Retinal pigment epithelial cell (primary cell): ENCODE measurements around the gene DYNLL2.

Source experiments
- DNase-seq: peaks from one replicate; pipeline ENCODE4 v3.0.0-alpha.2; 2010; ENCODE audit warnings: low read depth
- H3K4me3 ChIP-seq: 2 replicates; pipeline ENCODE4 v1.5.1; 2011; ENCODE audit warnings: mild to moderate bottlenecking, low read length, control low read depth, moderate library complexity
- TF ChIP-seq, protein P1 (sequence below): conservative IDR thresholded peaks from 2 replicates; pipeline ENCODE4 v1.5.1; 2011; ENCODE audit warnings: low read depth, low read length, control low read depth, inconsistent platforms

Gene DYNLL2

DNA sequence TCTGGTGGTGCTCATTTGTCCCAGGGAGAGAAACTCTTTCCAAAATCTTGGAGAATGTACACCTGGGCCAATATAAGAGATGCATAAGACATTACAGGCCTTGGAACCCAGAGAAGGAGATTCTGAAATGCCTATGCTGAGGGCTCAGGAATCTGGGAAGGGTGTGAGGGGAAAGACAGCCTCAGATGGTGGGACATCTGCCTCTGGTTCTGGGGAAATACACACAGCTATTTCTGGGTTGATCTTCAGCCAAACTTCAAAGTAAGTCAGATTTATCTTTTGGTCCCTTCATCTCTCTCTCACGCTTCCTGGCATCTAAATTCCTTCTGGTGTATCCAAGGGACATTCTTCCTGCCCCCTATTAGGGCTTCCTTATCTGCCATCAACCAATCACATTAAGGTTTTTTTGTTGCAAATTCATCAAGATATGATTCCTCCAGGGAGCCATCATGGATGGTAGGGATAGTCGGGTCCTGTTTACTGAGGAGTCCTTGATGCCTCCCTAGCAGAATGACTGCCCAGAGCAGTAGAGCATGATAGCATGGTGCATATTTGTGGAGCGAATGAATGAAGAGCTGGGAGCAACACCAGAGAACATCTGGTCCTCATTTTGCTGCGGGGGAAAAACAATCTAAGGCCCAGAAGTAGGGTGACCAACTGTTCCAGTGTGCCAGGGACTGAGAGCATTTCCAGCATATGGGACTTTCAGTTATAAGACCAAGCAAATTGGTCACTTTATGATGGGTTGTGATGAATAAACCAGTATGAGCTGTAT, 35.7 kb upstream of the DYNLL2 start:
- no peak for DNase-seq
- H3K4me3 ChIP-seq, result no peak overlapping the region
- TF ChIP-seq, protein P1, sequence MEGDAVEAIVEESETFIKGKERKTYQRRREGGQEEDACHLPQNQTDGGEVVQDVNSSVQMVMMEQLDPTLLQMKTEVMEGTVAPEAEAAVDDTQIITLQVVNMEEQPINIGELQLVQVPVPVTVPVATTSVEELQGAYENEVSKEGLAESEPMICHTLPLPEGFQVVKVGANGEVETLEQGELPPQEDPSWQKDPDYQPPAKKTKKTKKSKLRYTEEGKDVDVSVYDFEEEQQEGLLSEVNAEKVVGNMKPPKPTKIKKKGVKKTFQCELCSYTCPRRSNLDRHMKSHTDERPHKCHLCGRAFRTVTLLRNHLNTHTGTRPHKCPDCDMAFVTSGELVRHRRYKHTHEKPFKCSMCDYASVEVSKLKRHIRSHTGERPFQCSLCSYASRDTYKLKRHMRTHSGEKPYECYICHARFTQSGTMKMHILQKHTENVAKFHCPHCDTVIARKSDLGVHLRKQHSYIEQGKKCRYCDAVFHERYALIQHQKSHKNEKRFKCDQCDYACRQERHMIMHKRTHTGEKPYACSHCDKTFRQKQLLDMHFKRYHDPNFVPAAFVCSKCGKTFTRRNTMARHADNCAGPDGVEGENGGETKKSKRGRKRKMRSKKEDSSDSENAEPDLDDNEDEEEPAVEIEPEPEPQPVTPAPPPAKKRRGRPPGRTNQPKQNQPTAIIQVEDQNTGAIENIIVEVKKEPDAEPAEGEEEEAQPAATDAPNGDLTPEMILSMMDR, result no peak

GRCh38 chr17:58049533-58049932, 33.7 kb upstream of the DYNLL2 start:
- TF ChIP-seq, protein P1, result no peak
- H3K4me3 ChIP-seq, result no peak overlapping the region
- DNase-seq, result no peak

- TF ChIP-seq, protein P1, result no peak
- H3K4me3 ChIP-seq, result no peak overlapping the region
- DNase-seq, result no peak
Measured at GRCh38 chr17:58050966-58051365, 32.3 kb upstream of the DYNLL2 start.

GRCh38 chr17:58051468-58051867, 31.8 kb upstream of the DYNLL2 start:
- H3K4me3 ChIP-seq, result no peak overlapping the region
- no peak for DNase-seq
- TF ChIP-seq, protein P1, result no peak

GRCh38 chr17:58052407-58052806, 30.8 kb upstream of the DYNLL2 start:
- no peak overlapping the region for H3K4me3 ChIP-seq
- no peak for DNase-seq
- TF ChIP-seq, protein P1, result no peak

GRCh38 chr17:58052945-58053715, 30.1 kb upstream of the DYNLL2 start:
- no peak for DNase-seq
- TF ChIP-seq, protein P1, result no peak
- H3K4me3 ChIP-seq, result no peak overlapping the region
